Mammary epithelial cell (primary cell): ENCODE results near the gene TJAP1.

ENCODE experiments used
- CTCF ChIP-seq, 2 donors: IDR thresholded peaks in 1 of 2; conservative IDR thresholded peaks in 1 of 2; 2 replicates each; pipeline ENCODE4 v1.5.1; 2011 to 2012; ENCODE audit warnings: inconsistent platforms in 2 of 2, low read length in 2 of 2, mild to moderate bottlenecking in 2 of 2, control low read depth in 1 of 2, low read depth in 1 of 2; ENCODE audit not compliant: insufficient read depth in 1 of 2; ENCODE audit errors: extremely low read depth in 1 of 2
- EZH2 ChIP-seq: IDR thresholded peaks from 2 replicates; pipeline ENCODE4 v1.6.1; 2012; ENCODE audit warnings: low read length, inconsistent platforms, borderline replicate concordance

- TF ChIP-seq CTCF (conservative IDR thresholded peaks at IDR 0.05 in 1 of 2, IDR thresholded peaks at IDR 0.05 in 1 of 2; ENCODE audit: extremely low read depth in 1 of 2, insufficient read depth in 1 of 2, low read depth in 1 of 2, low read length in 2 of 2) (no peak), EZH2 (no peak)
Observed at GRCh38 chr6:43500921-43501320, 23.6 kb downstream of the TJAP1 start.
